Measurements from ENCODE around the gene BBC3.
A peak's percentile ranks its signal among the peaks of the same experiment; 100 is the strongest.
"Not testable (repeated sequence)": the region's sequence is repeated elsewhere in the genome, so short reads cannot be mapped to it uniquely, and the experiment has no call there.

Gene BBC3

DNA sequence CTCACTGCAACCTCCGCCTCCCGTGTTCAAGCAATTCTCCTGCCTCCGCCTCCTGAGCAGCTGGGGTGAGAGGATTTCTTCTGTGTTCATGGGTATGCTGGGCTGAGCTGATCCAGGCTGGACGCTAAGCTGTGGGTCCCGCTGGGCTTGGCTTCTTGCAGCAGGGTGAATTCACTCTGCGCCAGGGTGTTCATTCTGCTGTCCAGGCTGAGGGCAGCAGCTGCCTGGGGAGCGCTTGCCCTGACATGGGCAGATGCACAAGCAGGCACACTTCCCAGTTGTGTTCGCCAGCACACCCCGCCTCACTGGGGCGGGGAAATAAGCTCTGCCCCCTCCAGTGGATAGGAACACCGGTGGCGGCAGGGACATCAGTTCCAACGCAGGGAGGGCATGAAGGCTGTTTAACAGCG lies 36.4 kb upstream of the BBC3 start:
- no peak overlapping the region for H3K4me3 ChIP-seq (ENCODE audit: low read depth, low read length)
- no peak for DNase-seq (ENCODE audit: low read depth)
- TF ChIP-seq, protein P1, sequence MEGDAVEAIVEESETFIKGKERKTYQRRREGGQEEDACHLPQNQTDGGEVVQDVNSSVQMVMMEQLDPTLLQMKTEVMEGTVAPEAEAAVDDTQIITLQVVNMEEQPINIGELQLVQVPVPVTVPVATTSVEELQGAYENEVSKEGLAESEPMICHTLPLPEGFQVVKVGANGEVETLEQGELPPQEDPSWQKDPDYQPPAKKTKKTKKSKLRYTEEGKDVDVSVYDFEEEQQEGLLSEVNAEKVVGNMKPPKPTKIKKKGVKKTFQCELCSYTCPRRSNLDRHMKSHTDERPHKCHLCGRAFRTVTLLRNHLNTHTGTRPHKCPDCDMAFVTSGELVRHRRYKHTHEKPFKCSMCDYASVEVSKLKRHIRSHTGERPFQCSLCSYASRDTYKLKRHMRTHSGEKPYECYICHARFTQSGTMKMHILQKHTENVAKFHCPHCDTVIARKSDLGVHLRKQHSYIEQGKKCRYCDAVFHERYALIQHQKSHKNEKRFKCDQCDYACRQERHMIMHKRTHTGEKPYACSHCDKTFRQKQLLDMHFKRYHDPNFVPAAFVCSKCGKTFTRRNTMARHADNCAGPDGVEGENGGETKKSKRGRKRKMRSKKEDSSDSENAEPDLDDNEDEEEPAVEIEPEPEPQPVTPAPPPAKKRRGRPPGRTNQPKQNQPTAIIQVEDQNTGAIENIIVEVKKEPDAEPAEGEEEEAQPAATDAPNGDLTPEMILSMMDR (IDR thresholded peaks at IDR 0.05; ENCODE audit: low read depth, low read length, missing control alignments) = no peak

DNA sequence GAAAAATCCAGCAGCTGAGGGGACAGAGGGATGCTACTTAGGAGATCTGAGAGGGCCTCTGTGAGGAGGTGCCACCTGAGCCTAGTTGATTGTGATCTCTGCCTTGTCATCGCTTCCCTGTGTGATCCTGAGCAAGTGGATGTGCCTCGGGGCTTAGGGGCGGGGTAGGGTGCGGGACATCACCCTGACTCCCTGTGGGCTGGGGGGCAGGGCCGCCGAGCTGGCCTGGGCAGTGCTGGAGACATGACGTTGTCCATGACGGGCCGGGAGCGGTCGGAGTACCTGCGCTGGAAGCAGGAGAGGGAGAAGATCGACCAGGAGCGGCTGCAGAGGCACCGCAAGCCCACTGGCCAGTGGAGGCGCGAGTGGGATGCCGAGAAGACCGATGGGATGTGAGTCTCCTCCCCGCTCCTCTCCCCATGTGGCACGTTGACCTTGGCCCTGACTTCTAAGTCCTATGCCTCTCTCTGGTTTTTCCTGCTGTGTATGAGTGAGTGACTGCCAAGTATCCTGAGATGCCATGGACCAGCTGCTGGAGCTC lies 35.5 kb upstream of the BBC3 start:
- H3K4me3 ChIP-seq (ENCODE audit: low read depth, low read length) = no peak overlapping the region
- DNase-seq (ENCODE audit: low read depth) = no peak
- TF ChIP-seq, protein P1 (IDR thresholded peaks at IDR 0.05; ENCODE audit: low read depth, low read length, missing control alignments) = no peak

DNA sequence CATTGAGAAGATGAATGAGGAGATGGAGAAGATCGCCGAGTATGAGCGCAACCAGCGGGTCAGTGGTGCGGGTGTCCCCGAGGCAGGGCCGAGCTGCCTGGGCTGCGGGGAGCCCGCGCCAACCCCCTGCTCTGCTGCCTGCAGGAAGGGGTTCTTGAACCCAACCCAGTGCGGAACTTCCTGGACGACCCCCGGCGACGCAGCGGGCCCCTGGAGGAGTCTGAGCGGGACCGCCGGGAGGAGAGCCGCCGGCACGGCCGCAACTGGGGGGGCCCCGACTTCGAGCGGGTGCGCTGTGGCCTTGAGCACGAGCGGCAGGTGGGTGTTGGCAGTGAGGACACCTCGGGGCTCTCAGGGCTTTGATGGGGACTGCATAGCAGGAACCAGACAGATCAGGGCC lies 33.6 kb upstream of the BBC3 start:
- TF ChIP-seq, protein P1 (IDR thresholded peaks at IDR 0.05; ENCODE audit: low read depth, low read length, missing control alignments) = no peak
- H3K4me3 ChIP-seq (ENCODE audit: low read depth, low read length) = no peak overlapping the region
- DNase-seq (ENCODE audit: low read depth) = no peak

DNA sequence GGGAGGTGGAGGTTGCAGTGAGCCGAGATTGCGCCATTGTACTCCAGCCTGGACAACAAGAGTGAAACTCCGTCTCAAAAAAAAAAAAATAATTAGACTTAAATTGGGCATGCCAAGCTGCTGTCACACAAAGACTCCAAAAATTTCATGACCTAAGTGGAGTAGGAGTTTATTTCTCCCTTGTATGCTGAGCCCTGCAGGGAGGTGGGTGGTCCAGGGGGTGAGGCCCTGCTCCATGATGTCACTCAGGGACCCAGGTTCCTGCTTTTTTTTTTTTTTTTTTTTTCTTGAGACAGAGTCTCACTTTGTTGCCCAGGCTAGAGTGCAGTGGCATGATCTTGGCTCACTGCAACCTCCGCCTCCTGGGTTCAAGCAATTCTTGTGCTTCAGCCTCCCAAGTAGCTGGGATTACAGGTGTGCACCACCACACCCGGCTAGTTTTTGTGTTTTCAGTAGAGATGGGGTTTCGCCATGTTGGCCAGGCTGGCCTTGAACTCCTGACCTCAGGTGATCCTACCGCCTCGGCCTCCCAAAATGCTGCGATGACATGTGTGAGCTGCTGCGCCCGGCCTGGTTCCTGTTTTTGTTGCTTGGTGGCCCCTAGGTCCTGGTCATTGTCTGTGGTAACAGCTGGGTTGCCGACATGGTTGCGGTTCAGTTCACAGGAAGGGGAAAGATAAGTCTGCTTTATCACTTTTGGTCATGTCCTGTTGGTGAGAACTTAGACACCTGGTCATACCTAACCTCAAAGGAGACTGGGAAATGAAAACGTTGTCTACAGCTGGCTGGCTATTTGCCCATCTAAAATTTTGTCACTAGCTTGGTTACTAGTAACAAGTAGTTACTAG lies 31.2 kb upstream of the BBC3 start:
- peak; percentile 94 for DNase-seq (ENCODE audit: low read depth)
- H3K4me3 ChIP-seq (ENCODE audit: low read depth, low read length) = not testable (repeated sequence)

DNA sequence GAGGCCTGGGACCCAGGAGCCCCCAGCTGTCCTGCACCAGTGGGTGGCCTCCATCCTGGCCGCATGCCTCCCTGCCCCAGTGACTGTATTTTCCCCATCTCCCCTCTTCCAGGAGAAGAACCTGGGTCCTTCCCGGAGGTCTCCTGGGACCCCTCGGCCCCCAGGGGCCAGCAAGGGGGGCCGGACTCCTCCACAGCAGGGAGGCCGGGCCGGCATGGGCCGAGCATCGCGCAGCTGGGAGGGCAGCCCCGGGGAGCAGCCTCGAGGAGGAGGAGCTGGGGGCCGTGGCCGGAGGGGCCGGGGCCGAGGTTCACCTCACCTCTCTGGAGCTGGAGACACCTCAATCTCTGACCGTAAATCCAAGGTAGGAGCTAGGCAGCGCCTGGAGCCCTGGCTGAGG lies 29.5 kb upstream of the BBC3 start:
- DNase-seq (ENCODE audit: low read depth) = no peak
- TF ChIP-seq, protein P1 (IDR thresholded peaks at IDR 0.05; ENCODE audit: low read depth, low read length, missing control alignments) = no peak

DNA sequence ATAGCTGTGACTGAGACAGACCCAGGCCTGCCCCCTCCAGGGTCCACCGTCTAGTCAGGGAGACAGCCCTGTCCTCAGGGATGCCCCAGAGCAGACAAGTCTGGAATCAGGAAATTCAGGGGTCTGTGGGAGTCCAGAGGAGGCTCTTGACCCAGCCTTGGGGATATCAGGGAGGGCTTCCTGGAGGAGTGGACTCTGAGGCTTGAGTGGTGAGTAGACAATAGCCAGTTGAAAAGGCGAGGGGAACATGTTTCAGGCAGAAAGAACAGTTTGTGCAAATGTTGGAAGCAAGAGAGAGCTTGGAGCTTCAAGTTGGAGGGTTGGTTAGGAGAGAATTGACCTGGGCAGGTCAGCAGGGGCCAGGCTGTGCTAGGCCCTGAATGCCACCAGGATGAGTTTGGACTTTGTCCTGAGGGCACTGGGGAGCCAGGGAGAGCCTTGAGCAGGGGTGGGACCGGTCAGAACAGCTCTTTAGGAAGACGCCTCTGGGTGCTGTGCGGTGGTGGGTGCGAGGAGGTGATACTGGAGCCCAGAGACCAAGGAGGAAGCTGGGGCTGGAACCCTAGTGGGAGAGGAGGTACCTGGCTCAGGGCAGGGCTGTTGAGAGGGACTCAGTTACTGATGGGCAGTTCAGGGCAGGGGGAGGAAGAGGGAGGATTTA lies 28.0 kb upstream of the BBC3 start:
- TF ChIP-seq, protein P1 (IDR thresholded peaks at IDR 0.05; ENCODE audit: low read depth, low read length, missing control alignments) = no peak
- no peak for DNase-seq (ENCODE audit: low read depth)
- no peak overlapping the region for H3K4me3 ChIP-seq (ENCODE audit: low read depth, low read length)

More for the DNA sequence above, 29.5 kb upstream of the BBC3 start:
- H3K4me3 ChIP-seq (ENCODE audit: low read depth, low read length) = no peak overlapping the region

DNA sequence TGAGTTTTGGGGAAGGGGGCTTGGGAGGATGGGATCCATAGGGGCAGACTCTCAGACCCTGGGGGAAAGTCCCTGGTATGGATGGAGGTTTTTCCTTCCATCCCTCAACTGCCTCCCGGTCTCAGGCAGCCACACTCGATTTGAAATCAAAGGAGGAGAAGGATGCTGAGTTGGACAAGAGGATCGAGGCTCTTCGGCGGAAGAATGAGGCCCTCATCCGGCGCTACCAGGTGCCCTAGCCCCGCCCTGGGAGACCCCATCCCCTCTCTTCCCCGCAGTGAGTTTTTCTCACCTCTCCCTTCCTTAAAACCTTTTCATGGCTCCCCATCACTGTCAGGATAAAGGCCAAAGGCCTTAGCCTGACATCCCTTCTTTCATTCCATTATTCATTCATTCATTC lies 27.4 kb upstream of the BBC3 start:
- H3K4me3 ChIP-seq (ENCODE audit: low read depth, low read length) = peak overlapping the region; percentile 68; the same call in 1 of the 2 replicates
- no peak for DNase-seq (ENCODE audit: low read depth)
- TF ChIP-seq, protein P1 (IDR thresholded peaks at IDR 0.05; ENCODE audit: low read depth, low read length, missing control alignments) = no peak

Data from GM12864 (cell line).